22Rv1 (cell line): ENCODE data around the gene TPPP.

Experiments
- ZFX ChIP-seq: fragments of 450-650 bp; IDR thresholded peaks from 2 replicates; pipeline ENCODE4 v1.6.1; 2017; ENCODE audit warnings: antibody characterized with exemption, borderline replicate concordance
- TF ChIP-seq, protein P1 (sequence below): fragments of 450-650 bp; IDR thresholded peaks from 2 replicates; pipeline ENCODE4 v1.5.1; 2017; ENCODE audit warnings: mild to moderate bottlenecking

DNA sequence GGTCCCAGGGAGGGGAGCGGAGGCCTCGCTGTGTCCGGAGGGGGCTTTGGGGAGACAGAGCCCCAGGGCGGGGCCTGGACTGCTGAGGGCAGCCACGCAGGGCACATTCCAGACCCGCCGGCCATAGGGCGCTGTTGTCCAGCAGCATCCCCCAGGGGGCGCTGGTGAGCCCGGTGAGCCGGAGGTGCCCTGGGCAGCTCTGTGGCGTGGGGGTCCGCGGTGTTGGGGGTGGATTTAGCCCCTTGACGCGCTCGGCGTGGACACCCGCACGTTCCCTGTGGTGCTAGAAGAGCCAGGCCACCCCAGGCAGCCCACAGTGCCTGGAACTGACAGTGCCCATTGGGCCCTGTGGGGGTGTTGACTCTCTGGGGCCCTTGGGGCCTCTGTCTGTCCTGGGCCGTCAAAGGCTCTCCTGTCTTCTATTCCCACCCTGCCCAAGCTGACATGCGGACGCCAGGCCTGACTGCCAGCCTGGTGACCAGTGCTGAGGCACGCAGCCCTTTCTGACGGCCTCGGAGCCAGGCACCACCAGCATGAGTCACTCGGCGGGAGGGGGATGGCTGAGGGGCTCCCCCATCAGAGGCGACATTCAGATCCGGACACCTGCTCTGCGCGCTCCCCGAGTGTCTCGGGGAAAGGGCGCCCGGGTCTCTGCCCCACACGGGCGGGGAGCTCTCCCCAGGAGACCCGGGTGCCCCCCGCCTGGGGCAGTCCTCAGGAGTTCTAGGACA is 23.9 kb downstream of the TPPP start:
- TF ChIP-seq, protein P1, sequence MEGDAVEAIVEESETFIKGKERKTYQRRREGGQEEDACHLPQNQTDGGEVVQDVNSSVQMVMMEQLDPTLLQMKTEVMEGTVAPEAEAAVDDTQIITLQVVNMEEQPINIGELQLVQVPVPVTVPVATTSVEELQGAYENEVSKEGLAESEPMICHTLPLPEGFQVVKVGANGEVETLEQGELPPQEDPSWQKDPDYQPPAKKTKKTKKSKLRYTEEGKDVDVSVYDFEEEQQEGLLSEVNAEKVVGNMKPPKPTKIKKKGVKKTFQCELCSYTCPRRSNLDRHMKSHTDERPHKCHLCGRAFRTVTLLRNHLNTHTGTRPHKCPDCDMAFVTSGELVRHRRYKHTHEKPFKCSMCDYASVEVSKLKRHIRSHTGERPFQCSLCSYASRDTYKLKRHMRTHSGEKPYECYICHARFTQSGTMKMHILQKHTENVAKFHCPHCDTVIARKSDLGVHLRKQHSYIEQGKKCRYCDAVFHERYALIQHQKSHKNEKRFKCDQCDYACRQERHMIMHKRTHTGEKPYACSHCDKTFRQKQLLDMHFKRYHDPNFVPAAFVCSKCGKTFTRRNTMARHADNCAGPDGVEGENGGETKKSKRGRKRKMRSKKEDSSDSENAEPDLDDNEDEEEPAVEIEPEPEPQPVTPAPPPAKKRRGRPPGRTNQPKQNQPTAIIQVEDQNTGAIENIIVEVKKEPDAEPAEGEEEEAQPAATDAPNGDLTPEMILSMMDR, result peak; percentile 88
- no peak for TF ChIP-seq ZFX
